ENCODE measurements around the gene PPID. TPM values are rescaled to one million over a fixed set of nuclear protein-coding genes. Genes with fewer than 3 reads are reported as not detected.
"Not testable (repeated sequence)": the region's sequence is repeated elsewhere in the genome, so short reads cannot be mapped to it uniquely, and the experiment has no call there.

PPID gene
- polyA plus RNA-seq, 1 donor from 2014 or later, result 65.2 TPM

GRCh38 chr4:158664806-158665205, 58.4 kb downstream of the PPID start:
- H3K9me2 ChIP-seq (ENCODE audit: insufficient read depth, low read length), result no peaks in the 10 kb centered on the region
- H3K27ac ChIP-seq (ENCODE audit: low read length), result no peak overlapping the region
- no peaks in the 10 kb centered on the region for H3K36me3 ChIP-seq (ENCODE audit: insufficient read depth, low read length)
- no peaks in the 10 kb centered on the region for H3K27me3 ChIP-seq (ENCODE audit: insufficient read depth, low read depth, low read length)
- no peaks in the 10 kb centered on the region for H4K20me1 ChIP-seq (ENCODE audit: insufficient read depth)
- H3K9ac ChIP-seq (ENCODE audit: low read length), result no peak overlapping the region
- H3F3A ChIP-seq (ENCODE audit: insufficient read depth, low read length, poor library complexity, severe bottlenecking), result no peaks in the 10 kb centered on the region
- no peaks in the 10 kb centered on the region for H3K9me3 ChIP-seq (ENCODE audit: low read length)
- no peak for TF ChIP-seq CTCF (IDR thresholded peaks at IDR 0.05; ENCODE audit: poor library complexity, severe bottlenecking)
- TF ChIP-seq TAF1 (IDR thresholded peaks at IDR 0.05; ENCODE audit: low read depth), result no peak
- no peak overlapping the region for H3K4me3 ChIP-seq (ENCODE audit: low read length)
- peaks cover 27% of the 10 kb centered on the region for H3K79me2 ChIP-seq (replicated peaks; ENCODE audit: insufficient read depth, low read length)
- H2AFZ ChIP-seq (ENCODE audit: low read depth, low read length), result no peak overlapping the region
- H3K4me2 ChIP-seq (ENCODE audit: low read length), result no peak overlapping the region

- H3K36me3 ChIP-seq (ENCODE audit: insufficient read depth, low read length); H3K4me2 ChIP-seq (ENCODE audit: low read length); H3K9ac ChIP-seq (ENCODE audit: low read length); H4K20me1 ChIP-seq (ENCODE audit: insufficient read depth); H2AFZ ChIP-seq (ENCODE audit: low read depth, low read length); H3K27me3 ChIP-seq (ENCODE audit: insufficient read depth, low read depth, low read length); H3K27ac ChIP-seq (ENCODE audit: low read length); H3F3A ChIP-seq (ENCODE audit: insufficient read depth, low read length, poor library complexity, severe bottlenecking); H3K9me2 ChIP-seq (ENCODE audit: insufficient read depth, low read length); H3K4me3 ChIP-seq (ENCODE audit: low read length); H3K9me3 ChIP-seq (ENCODE audit: low read length): not testable (repeated sequence)
- peaks cover 19% of the 10 kb centered on the region for H3K79me2 ChIP-seq (replicated peaks; ENCODE audit: insufficient read depth, low read length)
Measured at GRCh38 chr4:158663707-158664625, 59.2 kb downstream of the PPID start.

GRCh38 chr4:158663255-158663654, 59.9 kb downstream of the PPID start:
- not testable (repeated sequence) for H4K20me1 ChIP-seq (ENCODE audit: insufficient read depth); H3K9ac ChIP-seq (ENCODE audit: low read length); H3K9me3 ChIP-seq (ENCODE audit: low read length)

More at GRCh38 chr4:158663255-158663654, 59.9 kb downstream of the PPID start:
- H3K79me2 ChIP-seq (replicated peaks; ENCODE audit: insufficient read depth, low read length), result peaks cover 12% of the 10 kb centered on the region
- H3K9me2 ChIP-seq (ENCODE audit: insufficient read depth, low read length); H2AFZ ChIP-seq (ENCODE audit: low read depth, low read length); H3K4me3 ChIP-seq (ENCODE audit: low read length); H3F3A ChIP-seq (ENCODE audit: insufficient read depth, low read length, poor library complexity, severe bottlenecking); H3K4me2 ChIP-seq (ENCODE audit: low read length); H3K27me3 ChIP-seq (ENCODE audit: insufficient read depth, low read depth, low read length); H3K36me3 ChIP-seq (ENCODE audit: insufficient read depth, low read length); H3K27ac ChIP-seq (ENCODE audit: low read length): not testable (repeated sequence)

Small RNA genes lying within 50 kb of the gene (small RNA-seq; reads per million reads assigned to genes)
- gene RF00012, result 0 to 0.41 (median 0.10) reads per million in 3 experiments

Other genes starting within 250 kb of the PPID start
- gene RXFP1, start 201.5 kb downstream of the PPID start, polyA plus RNA-seq, result 0.12 TPM in 1 of 2 replicates, not detected in the other
- gene C4orf46, start 51.5 kb downstream of the PPID start, polyA plus RNA-seq, result 13.5 and 22.9 TPM in 2 replicates
- 24.9 and 45.1 TPM in 2 replicates for gene ETFDH, start 51.1 kb downstream of the PPID start, polyA plus RNA-seq
- gene FNIP2, start 45.6 kb upstream of the PPID start, polyA plus RNA-seq, result 51.7 and 54.6 TPM in 2 replicates

All from neural cell (in vitro differentiated cells).